GM18508 (cell line): ENCODE results near the gene BCL2L1.
"Not testable (repeated sequence)": the region's sequence is repeated elsewhere in the genome, so short reads cannot be mapped to it uniquely, and the experiment has no call there.

ENCODE experiments used
- ATAC-seq: cut with Tn5 transposase; IDR thresholded peaks from one replicate; pipeline ENCODE4 v1.9.1; 2021; ENCODE audit warnings: moderate number of reproducible peaks; ENCODE audit not compliant: insufficient read depth, unreplicated experiment

The BCL2L1 gene

GRCh38 chr20:31626534-31626933 lies 96.1 kb downstream of the BCL2L1 start:
- ATAC-seq: not testable (repeated sequence)

- ATAC-seq: not testable (repeated sequence)
These were observed 99.6 kb downstream of the BCL2L1 start for GRCh38 chr20:31623123-31623505.

GRCh38 chr20:31620246-31620645 lies 102.4 kb downstream of the BCL2L1 start:
- ATAC-seq: no peak

GRCh38 chr20:31617432-31618104 lies 105.1 kb downstream of the BCL2L1 start:
- ATAC-seq: no peak

- no peak for ATAC-seq
These were observed 107.3 kb downstream of the BCL2L1 start for GRCh38 chr20:31615416-31615815.
